AG09319 (cell line): ENCODE measurements around the gene ST6GAL1.

Source experiments
- DNase-seq: peaks from one replicate; pipeline ENCODE4 v3.0.0-alpha.2; 2010; ENCODE audit warnings: low read depth; ENCODE audit errors: extremely low read depth
- TF ChIP-seq, protein P1 (sequence below): IDR thresholded peaks from 2 replicates; pipeline ENCODE4 v1.5.1; 2011; ENCODE audit warnings: low read depth, mild to moderate bottlenecking, inconsistent platforms, low read length, moderate library complexity

The ST6GAL1 gene

GRCh38 chr3:186922224-186922623 is 8.1 kb upstream of the ST6GAL1 start:
- DNase-seq = no peak
- TF ChIP-seq, protein P1, sequence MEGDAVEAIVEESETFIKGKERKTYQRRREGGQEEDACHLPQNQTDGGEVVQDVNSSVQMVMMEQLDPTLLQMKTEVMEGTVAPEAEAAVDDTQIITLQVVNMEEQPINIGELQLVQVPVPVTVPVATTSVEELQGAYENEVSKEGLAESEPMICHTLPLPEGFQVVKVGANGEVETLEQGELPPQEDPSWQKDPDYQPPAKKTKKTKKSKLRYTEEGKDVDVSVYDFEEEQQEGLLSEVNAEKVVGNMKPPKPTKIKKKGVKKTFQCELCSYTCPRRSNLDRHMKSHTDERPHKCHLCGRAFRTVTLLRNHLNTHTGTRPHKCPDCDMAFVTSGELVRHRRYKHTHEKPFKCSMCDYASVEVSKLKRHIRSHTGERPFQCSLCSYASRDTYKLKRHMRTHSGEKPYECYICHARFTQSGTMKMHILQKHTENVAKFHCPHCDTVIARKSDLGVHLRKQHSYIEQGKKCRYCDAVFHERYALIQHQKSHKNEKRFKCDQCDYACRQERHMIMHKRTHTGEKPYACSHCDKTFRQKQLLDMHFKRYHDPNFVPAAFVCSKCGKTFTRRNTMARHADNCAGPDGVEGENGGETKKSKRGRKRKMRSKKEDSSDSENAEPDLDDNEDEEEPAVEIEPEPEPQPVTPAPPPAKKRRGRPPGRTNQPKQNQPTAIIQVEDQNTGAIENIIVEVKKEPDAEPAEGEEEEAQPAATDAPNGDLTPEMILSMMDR = no peak

DNA sequence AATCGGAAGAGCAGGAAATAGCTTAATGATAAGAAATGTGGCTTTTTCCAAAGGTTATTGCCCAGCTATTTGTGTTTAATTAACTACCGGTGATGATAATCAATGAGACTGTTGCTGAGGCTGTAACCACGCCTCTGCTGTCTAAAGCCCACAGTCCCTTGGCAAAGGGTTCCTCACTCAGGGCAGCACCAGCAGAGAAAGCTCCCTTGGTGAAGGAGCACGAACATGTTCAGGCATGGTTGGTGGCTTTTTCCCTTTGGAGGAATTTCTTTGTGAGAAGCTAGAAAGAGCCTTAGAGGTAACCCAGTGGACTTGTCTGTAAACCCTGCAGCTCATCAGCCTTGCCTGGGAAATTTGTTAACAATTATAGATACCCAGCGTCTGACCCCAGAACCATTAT is 7.5 kb upstream of the ST6GAL1 start:
- DNase-seq = no peak
- TF ChIP-seq, protein P1 = no peak

DNA sequence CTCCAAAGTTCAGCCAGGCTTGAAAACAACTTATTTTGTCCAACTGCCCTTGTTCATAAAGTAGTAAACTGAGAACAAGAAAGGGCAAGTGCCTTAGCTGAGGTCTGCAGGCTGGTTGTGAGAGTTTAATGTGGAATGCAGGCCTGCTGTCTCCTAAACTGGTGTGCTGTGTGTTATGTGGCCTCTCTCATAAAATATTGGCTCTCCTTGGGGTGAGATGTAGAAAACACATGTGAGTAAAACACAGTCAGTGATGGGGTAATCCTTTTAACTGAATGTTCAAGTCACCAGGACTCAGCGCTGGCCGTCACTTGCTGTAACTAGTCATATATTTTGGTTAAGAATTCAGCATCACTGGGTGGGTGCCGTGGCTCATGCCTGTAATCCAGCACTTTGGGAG is 7.1 kb upstream of the ST6GAL1 start:
- DNase-seq = no peak
- TF ChIP-seq, protein P1 = no peak

GRCh38 chr3:186925826-186926225 is 4.5 kb upstream of the ST6GAL1 start:
- no peak for DNase-seq
- TF ChIP-seq, protein P1 = no peak

DNA sequence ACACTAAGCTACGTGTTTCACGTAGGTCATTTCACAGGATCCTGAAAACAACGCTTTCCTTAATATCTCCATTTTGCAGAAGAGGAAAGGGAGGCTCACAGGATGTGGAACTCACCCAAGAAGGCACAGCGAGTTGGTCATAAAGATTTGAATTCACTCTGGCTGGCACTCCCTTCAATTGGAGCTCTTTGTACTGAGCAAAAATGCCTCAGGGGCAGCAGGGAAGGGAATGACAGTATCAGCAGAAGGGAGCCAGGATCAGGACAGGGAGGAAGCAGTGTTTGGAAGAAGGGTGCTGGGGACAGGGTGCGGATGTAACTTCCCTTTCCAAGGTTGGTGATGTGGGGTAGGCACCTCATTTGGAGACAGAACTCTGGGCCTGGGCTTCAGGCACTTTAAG is 1.1 kb upstream of the ST6GAL1 start:
- DNase-seq = no peak
- TF ChIP-seq, protein P1 = no peak

DNA sequence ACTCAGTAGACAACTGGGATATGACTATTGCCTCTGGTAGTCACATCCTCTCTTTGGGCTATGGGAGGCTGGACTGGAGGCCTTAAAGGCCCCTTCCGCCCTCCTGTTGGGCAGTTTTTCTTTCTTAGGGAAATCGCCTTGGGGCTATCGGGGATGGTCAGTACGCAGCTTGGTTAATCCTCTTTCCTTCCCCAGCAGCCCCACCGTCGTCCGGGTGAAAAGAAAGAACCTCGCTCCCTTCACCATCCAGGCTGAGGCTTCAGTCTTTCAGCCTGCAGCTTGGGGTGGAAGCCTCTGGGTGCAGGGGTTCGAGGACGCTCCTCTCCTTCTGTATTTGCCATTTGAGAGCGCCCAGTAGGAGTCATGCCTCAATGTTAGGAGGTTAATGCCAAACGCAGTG is 641 bp upstream of the ST6GAL1 start:
- TF ChIP-seq, protein P1 = no peak
- no peak for DNase-seq

DNA sequence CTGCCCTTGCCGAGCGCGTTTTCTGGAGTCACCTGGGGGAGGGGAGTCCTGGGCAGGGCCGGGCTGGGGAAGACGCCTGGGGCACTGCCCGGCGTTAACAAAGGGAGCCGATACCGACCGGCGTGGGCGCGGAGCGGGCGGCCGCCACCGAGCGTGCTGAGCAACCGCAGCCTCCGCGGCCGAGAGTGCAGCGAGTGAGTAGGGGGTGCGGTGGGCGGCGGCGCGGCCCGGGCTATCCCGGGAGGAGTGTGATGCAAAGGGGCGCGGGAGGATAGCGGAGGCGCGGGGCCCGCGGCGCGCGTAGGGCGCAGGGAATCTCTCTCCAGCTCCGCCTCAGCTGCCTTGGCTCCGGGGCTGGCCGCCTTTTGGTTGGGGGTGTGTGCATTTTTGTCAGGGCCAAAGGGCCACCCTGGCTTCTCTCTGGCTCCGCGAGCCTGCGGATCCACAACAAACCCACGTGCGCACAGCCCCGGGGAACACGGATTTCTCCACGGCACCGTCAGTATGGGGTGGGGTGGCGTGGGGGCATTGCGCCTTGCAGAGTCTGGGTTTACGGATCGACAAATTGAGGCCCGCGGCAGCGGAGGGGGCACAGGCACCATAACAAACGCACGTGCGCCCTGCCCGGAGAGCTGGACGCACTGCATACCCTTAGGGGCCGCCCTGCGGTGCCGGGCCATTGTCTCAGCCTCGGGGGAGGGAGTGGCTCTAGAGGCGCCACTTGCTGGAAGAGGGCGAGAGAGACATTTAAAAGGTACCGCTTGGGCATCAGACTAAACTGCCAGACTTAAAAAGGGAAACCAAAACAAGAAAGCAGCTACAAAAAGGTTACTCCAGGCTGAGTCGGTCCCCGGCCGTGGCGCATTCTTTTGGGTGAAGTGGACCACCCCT is 560 bp downstream of the ST6GAL1 start:
- no peak for DNase-seq
- TF ChIP-seq, protein P1 = no peak
